Adipocyte (in vitro differentiated cells): Measurements from ENCODE around the gene KCNAB3.

Source experiments
- DNase-seq: peaks from one replicate; pipeline ENCODE4 v3.0.0-alpha.2; 2015; ENCODE audit warnings: low read depth
- H3K27me3 ChIP-seq: replicated peaks from 2 replicates; pipeline ENCODE4 v1.7.0; 2013; ENCODE audit warnings: mild to moderate bottlenecking, low read length, moderate library complexity; ENCODE audit not compliant: control insufficient read depth, insufficient read depth
- H3K36me3 ChIP-seq: 2 replicates; pipeline ENCODE4 v1.7.0; 2013; ENCODE audit warnings: low read length, mild to moderate bottlenecking, moderate library complexity; ENCODE audit not compliant: control insufficient read depth, insufficient read depth, severe bottlenecking
- H3K4me1 ChIP-seq: 2 replicates; pipeline ENCODE4 v1.7.0; 2013; ENCODE audit warnings: mild to moderate bottlenecking, low read length, moderate library complexity; ENCODE audit not compliant: control insufficient read depth, insufficient read depth
- H3K4me3 ChIP-seq: 2 replicates; pipeline ENCODE4 v1.7.0; 2013; ENCODE audit warnings: mild to moderate bottlenecking, low read length, moderate library complexity
- H3K9ac ChIP-seq: 2 replicates; pipeline ENCODE4 v1.7.0; 2013; ENCODE audit warnings: mild to moderate bottlenecking, low read length, moderate library complexity
- H3K9me3 ChIP-seq: 2 replicates; pipeline ENCODE4 v1.7.0; 2013; ENCODE audit warnings: mild to moderate bottlenecking, low read length, moderate library complexity; ENCODE audit not compliant: control insufficient read depth

KCNAB3 gene

GRCh38 chr17:7894866-7895265 lies 34.8 kb downstream of the KCNAB3 start:
- Histone ChIP-seq H3K36me3 (peaks cover 68% of the 10 kb centered on the region), H3K9ac (no peak overlapping the region), H3K27me3 (no peaks in the 10 kb centered on the region), H3K9me3 (no peaks in the 10 kb centered on the region), H3K4me1 (peaks cover 12% of the 10 kb centered on the region), H3K4me3 (no peak overlapping the region)
- DNase-seq, result no peak

DNA sequence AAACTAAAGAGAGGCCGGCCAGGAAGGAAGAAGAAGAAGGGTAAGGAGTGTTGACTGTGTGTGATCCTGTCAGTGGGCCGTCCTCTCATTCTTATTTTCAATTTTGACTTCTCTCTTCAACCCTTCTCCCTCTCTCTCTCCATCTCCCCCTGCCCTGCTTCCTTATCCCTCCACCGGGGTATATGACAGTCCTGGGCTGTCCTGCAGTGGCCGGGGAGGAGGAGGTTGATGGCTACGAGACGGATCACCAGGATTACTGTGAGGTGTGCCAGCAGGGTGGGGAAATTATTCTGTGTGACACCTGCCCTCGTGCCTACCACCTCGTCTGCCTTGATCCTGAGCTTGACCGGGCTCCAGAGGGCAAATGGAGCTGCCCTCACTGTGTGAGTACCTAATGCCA lies 35.4 kb downstream of the KCNAB3 start:
- Histone ChIP-seq H3K4me1 (peaks cover 19% of the 10 kb centered on the region), H3K4me3 (no peak overlapping the region), H3K9ac (no peak overlapping the region), H3K9me3 (no peaks in the 10 kb centered on the region), H3K27me3 (no peaks in the 10 kb centered on the region), H3K36me3 (peaks cover 62% of the 10 kb centered on the region)
- DNase-seq, result no peak

- Histone ChIP-seq H3K9ac (no peak overlapping the region), H3K27me3 (no peaks in the 10 kb centered on the region), H3K36me3 (peaks cover 57% of the 10 kb centered on the region), H3K4me3 (no peak overlapping the region), H3K4me1 (peaks cover 27% of the 10 kb centered on the region), H3K9me3 (no peaks in the 10 kb centered on the region)
- no peak for DNase-seq
Measured at GRCh38 chr17:7893187-7893880, 36.3 kb downstream of the KCNAB3 start.

- peak overlapping the region; percentile 11 for H3K9ac ChIP-seq
- H3K4me1 ChIP-seq, result peaks cover 37% of the 10 kb centered on the region
- peak overlapping the region; percentile 22 for H3K4me3 ChIP-seq
- peak; percentile 92 for DNase-seq
- H3K27me3 ChIP-seq, result no peaks in the 10 kb centered on the region
- H3K9me3 ChIP-seq, result no peaks in the 10 kb centered on the region
- H3K36me3 ChIP-seq, result peaks cover 26% of the 10 kb centered on the region
Measured at GRCh38 chr17:7889166-7889955, 40.3 kb downstream of the KCNAB3 start.

DNA sequence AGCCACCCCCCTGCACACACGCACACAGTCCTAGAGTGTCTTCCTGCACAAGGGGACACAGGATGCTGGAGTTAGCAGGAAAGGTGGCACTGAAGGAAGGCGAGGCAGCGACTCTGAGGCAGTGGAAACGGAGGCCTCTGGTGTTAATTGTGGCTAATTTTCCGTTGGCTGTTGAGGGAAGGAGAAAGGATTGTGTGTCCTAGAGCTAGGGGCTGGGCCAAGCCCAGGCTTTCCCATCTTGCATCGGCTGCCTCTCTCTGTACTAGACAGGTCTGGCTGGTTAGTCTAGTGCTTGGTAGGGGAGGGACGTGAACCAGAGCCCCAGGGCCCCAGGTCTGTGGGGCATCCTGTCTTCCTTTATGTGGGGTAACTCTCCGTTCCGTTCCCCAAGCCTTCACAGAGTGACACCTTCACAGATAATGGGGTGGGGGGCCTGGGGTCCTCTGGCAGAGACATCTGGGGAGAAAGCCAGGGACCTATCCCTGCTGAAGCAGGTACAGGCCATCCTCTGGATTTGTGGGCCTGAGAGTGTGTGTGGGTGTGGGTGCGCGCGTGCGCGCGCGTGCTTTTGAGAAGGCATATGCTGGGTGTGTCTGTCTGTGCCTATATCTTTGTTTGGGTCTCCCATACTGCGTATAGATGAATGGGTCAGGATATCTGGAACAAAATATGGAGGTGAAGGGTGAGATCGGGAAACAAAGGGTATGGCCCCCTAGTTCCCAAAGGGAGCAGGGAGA lies 41.3 kb downstream of the KCNAB3 start, which contains the start of gene CHD3:
TSS of gene CHD3 (plus strand) at position 606 of the 737 bp plus-strand sequence. CDS start 212 bp downstream, outside the sequence.
- Histone ChIP-seq H3K27me3 (no peaks in the 10 kb centered on the region), H3K4me3 (peak within 1 kb of the TSS; percentile 89), H3K9me3 (no peaks in the 10 kb centered on the region), H3K36me3 (peaks cover 16% of the 10 kb centered on the region), H3K9ac (peak within 1 kb of the TSS; percentile 84), H3K4me1 (peaks cover 37% of the 10 kb centered on the region)
- peak; percentile 53 for DNase-seq

GRCh38 chr17:7887482-7888183 lies 42.0 kb downstream of the KCNAB3 start:
- peaks cover 16% of the 10 kb centered on the region for H3K36me3 ChIP-seq
- peak; percentile 98 for DNase-seq
- H3K4me1 ChIP-seq, result peaks cover 37% of the 10 kb centered on the region
- H3K4me3 ChIP-seq, result peak overlapping the region; percentile 89
- H3K9me3 ChIP-seq, result no peaks in the 10 kb centered on the region
- H3K9ac ChIP-seq, result peak overlapping the region; percentile 88
- no peaks in the 10 kb centered on the region for H3K27me3 ChIP-seq

- Histone ChIP-seq H3K9ac (peak overlapping the region; percentile 88), H3K27me3 (no peaks in the 10 kb centered on the region), H3K4me3 (peak overlapping the region; percentile 89), H3K9me3 (no peaks in the 10 kb centered on the region), H3K36me3 (peaks cover 16% of the 10 kb centered on the region), H3K4me1 (peaks cover 37% of the 10 kb centered on the region)
- no peak for DNase-seq
Measured at GRCh38 chr17:7887038-7887481, 42.6 kb downstream of the KCNAB3 start.

- Histone ChIP-seq H3K27me3 (no peaks in the 10 kb centered on the region), H3K4me3 (peak overlapping the region; percentile 89), H3K9me3 (no peaks in the 10 kb centered on the region), H3K4me1 (peaks cover 37% of the 10 kb centered on the region), H3K36me3 (peaks cover 10% of the 10 kb centered on the region), H3K9ac (peak overlapping the region; percentile 88)
- peak; percentile 61 for DNase-seq
Measured at GRCh38 chr17:7886227-7887037, 43.2 kb downstream of the KCNAB3 start.

DNA sequence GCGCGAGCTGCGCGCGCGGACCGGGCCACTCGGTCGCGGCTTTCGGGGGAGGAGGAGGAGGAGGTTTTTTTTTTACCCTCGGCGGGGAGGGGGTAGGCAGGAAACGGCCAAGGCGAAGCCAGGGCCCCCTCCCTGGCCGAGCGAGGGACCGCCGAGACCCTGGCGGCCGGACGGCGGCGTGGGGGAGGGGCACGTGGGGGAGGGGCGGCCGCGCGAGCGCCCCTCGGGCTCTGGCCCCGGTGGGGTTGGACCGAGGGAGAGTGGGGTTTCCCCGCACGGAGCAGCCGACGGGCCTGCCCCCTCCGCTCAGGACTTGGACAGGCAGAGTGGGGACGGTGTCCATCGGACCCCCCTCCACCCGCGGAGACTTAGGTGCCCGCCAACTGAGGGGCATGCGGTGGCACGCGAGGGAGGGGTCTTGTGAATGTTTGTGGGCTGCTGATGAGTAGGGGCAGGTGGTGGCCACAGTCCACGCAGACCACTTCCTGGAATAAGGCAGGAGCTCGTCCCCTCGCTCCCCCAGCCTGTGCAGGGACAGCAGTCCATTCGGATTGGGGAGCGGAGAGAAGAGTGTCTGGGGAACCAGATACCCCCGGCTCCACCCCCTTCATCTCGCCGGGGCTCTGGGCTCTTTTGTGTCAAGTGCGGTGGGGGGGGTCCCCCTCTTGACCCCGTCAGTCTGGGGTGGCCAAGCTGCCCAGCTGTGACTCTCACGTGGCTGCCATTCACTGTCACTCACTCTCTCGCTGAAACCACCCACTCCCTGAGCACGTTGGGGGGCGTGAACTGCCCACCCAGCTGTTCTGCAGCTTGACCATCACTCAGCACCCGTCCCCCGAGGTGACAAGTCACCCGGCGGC lies 44.1 kb downstream of the KCNAB3 start:
- H3K27me3 ChIP-seq, result no peaks in the 10 kb centered on the region
- no peaks in the 10 kb centered on the region for H3K9me3 ChIP-seq
- H3K4me1 ChIP-seq, result peaks cover 37% of the 10 kb centered on the region
- H3K9ac ChIP-seq, result peak overlapping the region; percentile 88
- H3K36me3 ChIP-seq, result peaks cover 10% of the 10 kb centered on the region
- peak overlapping the region; percentile 89 for H3K4me3 ChIP-seq
- DNase-seq, result peak; percentile 61
